Muscle layer of colon (tissue), 2 donors: ENCODE results near the gene KMO.

Source experiments
- H3K27ac ChIP-seq: one replicate; pipeline ENCODE4 v1.7.0; 2013; ENCODE audit warnings: low read depth, mild to moderate bottlenecking, low read length, moderate library complexity
- H3K27me3 ChIP-seq, 2 donors: one replicate each; pipeline ENCODE4 v1.7.0; 2013; ENCODE audit warnings: low read length in 2 of 2, mild to moderate bottlenecking in 2 of 2; ENCODE audit not compliant: insufficient read depth in 2 of 2, control insufficient read depth in 1 of 2
- H3K36me3 ChIP-seq: one replicate; pipeline ENCODE4 v1.7.0; 2013; ENCODE audit warnings: mild to moderate bottlenecking, low read length; ENCODE audit not compliant: insufficient read depth
- H3K4me1 ChIP-seq: one replicate; pipeline ENCODE4 v1.7.0; 2013; ENCODE audit warnings: mild to moderate bottlenecking, low read length; ENCODE audit not compliant: insufficient read depth
- H3K4me3 ChIP-seq, 2 donors: one replicate each; pipeline ENCODE4 v1.7.0; 2013; ENCODE audit warnings: low read length in 2 of 2, low read depth in 1 of 2, mild to moderate bottlenecking in 1 of 2, moderate library complexity in 1 of 2
- H3K9ac ChIP-seq: one replicate; pipeline ENCODE4 v1.7.0; 2013; ENCODE audit warnings: low read length
- H3K9me3 ChIP-seq: one replicate; pipeline ENCODE4 v1.7.0; 2013; ENCODE audit warnings: mild to moderate bottlenecking, low read length
- donor health status: abdominal sarcoma.
- donor health status: Adenocarcinoma of cecum.

The KMO gene

GRCh38 chr1:241600496-241600901, 68.3 kb downstream of the KMO start:
- H3K9ac ChIP-seq = no peak overlapping the region
- H3K9me3 ChIP-seq = no peaks in the 10 kb centered on the region
- H3K27ac ChIP-seq = no peak overlapping the region
- H3K27me3 ChIP-seq = no peaks in the 10 kb centered on the region
- H3K36me3 ChIP-seq = no peaks in the 10 kb centered on the region
- no peaks in the 10 kb centered on the region for H3K4me1 ChIP-seq
- H3K4me3 ChIP-seq = no peak overlapping the region

GRCh38 chr1:241603731-241604245, 71.6 kb downstream of the KMO start:
- no peaks in the 10 kb centered on the region for H3K27me3 ChIP-seq
- H3K4me1 ChIP-seq = no peaks in the 10 kb centered on the region
- no peak overlapping the region for H3K9ac ChIP-seq
- no peak overlapping the region for H3K4me3 ChIP-seq
- H3K36me3 ChIP-seq = no peaks in the 10 kb centered on the region
- H3K9me3 ChIP-seq = no peaks in the 10 kb centered on the region
- H3K27ac ChIP-seq = no peak overlapping the region

GRCh38 chr1:241605146-241605805, 73.1 kb downstream of the KMO start:
- H3K4me1 ChIP-seq = no peaks in the 10 kb centered on the region
- no peaks in the 10 kb centered on the region for H3K36me3 ChIP-seq
- H3K27me3 ChIP-seq = no peaks in the 10 kb centered on the region
- H3K9ac ChIP-seq = no peak overlapping the region
- H3K27ac ChIP-seq = no peak overlapping the region
- H3K4me3 ChIP-seq = no peak overlapping the region
- H3K9me3 ChIP-seq = no peaks in the 10 kb centered on the region

- Histone ChIP-seq H3K9ac (no peak overlapping the region), H3K4me1 (no peaks in the 10 kb centered on the region), H3K9me3 (no peaks in the 10 kb centered on the region), H3K36me3 (no peaks in the 10 kb centered on the region), H3K4me3 (no peak overlapping the region), H3K27ac (no peak overlapping the region), H3K27me3 (no peaks in the 10 kb centered on the region)
Measured at GRCh38 chr1:241606544-241606943, 74.4 kb downstream of the KMO start.

- Histone ChIP-seq H3K4me3 (no peak overlapping the region), H3K27me3 (no peaks in the 10 kb centered on the region), H3K9me3 (no peaks in the 10 kb centered on the region), H3K9ac (no peak overlapping the region), H3K27ac (no peak overlapping the region), H3K4me1 (no peaks in the 10 kb centered on the region), H3K36me3 (no peaks in the 10 kb centered on the region)
Measured at GRCh38 chr1:241607497-241607896, 75.3 kb downstream of the KMO start.

- H3K9me3 ChIP-seq = no peaks in the 10 kb centered on the region
- H3K9ac ChIP-seq = no peak overlapping the region
- H3K4me3 ChIP-seq = no peak overlapping the region
- no peak overlapping the region for H3K27ac ChIP-seq
- H3K4me1 ChIP-seq = no peaks in the 10 kb centered on the region
- H3K27me3 ChIP-seq = no peaks in the 10 kb centered on the region
- H3K36me3 ChIP-seq = no peaks in the 10 kb centered on the region
Measured at GRCh38 chr1:241608379-241609033, 76.3 kb downstream of the KMO start.

- H3K9ac ChIP-seq = no peak overlapping the region
- no peaks in the 10 kb centered on the region for H3K27me3 ChIP-seq
- H3K36me3 ChIP-seq = no peaks in the 10 kb centered on the region
- no peaks in the 10 kb centered on the region for H3K4me1 ChIP-seq
- H3K9me3 ChIP-seq = no peaks in the 10 kb centered on the region
- no peak overlapping the region for H3K4me3 ChIP-seq
- H3K27ac ChIP-seq = no peak overlapping the region
Measured at GRCh38 chr1:241610056-241610815, 78.1 kb downstream of the KMO start.

GRCh38 chr1:241611063-241611462, 78.9 kb downstream of the KMO start:
- no peak overlapping the region for H3K9ac ChIP-seq
- H3K27ac ChIP-seq = no peak overlapping the region
- no peak overlapping the region for H3K4me3 ChIP-seq
- no peaks in the 10 kb centered on the region for H3K9me3 ChIP-seq
- H3K27me3 ChIP-seq = no peaks in the 10 kb centered on the region
- no peaks in the 10 kb centered on the region for H3K4me1 ChIP-seq
- H3K36me3 ChIP-seq = no peaks in the 10 kb centered on the region

GRCh38 chr1:241611736-241612135, 79.6 kb downstream of the KMO start:
- no peaks in the 10 kb centered on the region for H3K4me1 ChIP-seq
- H3K9ac ChIP-seq = no peak overlapping the region
- no peak overlapping the region for H3K27ac ChIP-seq
- H3K36me3 ChIP-seq = no peaks in the 10 kb centered on the region
- H3K27me3 ChIP-seq = no peaks in the 10 kb centered on the region
- no peaks in the 10 kb centered on the region for H3K9me3 ChIP-seq
- H3K4me3 ChIP-seq = no peak overlapping the region

GRCh38 chr1:241612533-241613477, 80.6 kb downstream of the KMO start:
- Histone ChIP-seq H3K27me3 (no peaks in the 10 kb centered on the region), H3K27ac (no peak overlapping the region), H3K4me1 (no peaks in the 10 kb centered on the region)

GRCh38 chr1:241614144-241614543, 82.0 kb downstream of the KMO start:
- H3K4me3 ChIP-seq = no peak overlapping the region
- H3K9me3 ChIP-seq = no peaks in the 10 kb centered on the region
- H3K27ac ChIP-seq = no peak overlapping the region
- no peak overlapping the region for H3K9ac ChIP-seq
- no peaks in the 10 kb centered on the region for H3K27me3 ChIP-seq
- no peaks in the 10 kb centered on the region for H3K36me3 ChIP-seq
- H3K4me1 ChIP-seq = no peaks in the 10 kb centered on the region

More at GRCh38 chr1:241612533-241613477, 80.6 kb downstream of the KMO start:
- Histone ChIP-seq H3K36me3 (no peaks in the 10 kb centered on the region), H3K9me3 (no peaks in the 10 kb centered on the region), H3K4me3 (no peak overlapping the region), H3K9ac (no peak overlapping the region)
